ENCODE measurements around the gene TAAR1.

TAAR1 gene

GRCh38 chr6:132666118-132666517 is 7.1 kb upstream of the TAAR1 start:
- Histone ChIP-seq H4K20me1 (ENCODE audit: insufficient read depth, low read length) (no peaks in the 10 kb centered on the region), H3K4me3 (ENCODE audit: low read depth, low read length, poor library complexity, severe bottlenecking) (no peak overlapping the region), H3K9ac (ENCODE audit: low read length) (no peak overlapping the region), H3K27ac (ENCODE audit: low read depth, low read length, poor library complexity, severe bottlenecking) (no peak overlapping the region), H3K79me2 (ENCODE audit: insufficient read depth, low read length) (no peaks in the 10 kb centered on the region), H3K4me2 (ENCODE audit: low read length) (no peak overlapping the region), H3K27me3 (ENCODE audit: insufficient read depth, low read length) (no peaks in the 10 kb centered on the region), H3K4me1 (ENCODE audit: insufficient read depth, low read length, severe bottlenecking) (peaks cover 3% of the 10 kb centered on the region), H3F3A (ENCODE audit: insufficient read depth, low read length) (no peaks in the 10 kb centered on the region), H3K36me3 (ENCODE audit: insufficient read depth, low read length) (no peaks in the 10 kb centered on the region), H3K9me3 (ENCODE audit: low read length) (no peaks in the 10 kb centered on the region), H3K9me2 (ENCODE audit: low read depth, low read length) (no peaks in the 10 kb centered on the region), H2AFZ (ENCODE audit: low read length) (no peak overlapping the region)
- TF ChIP-seq CTCF (IDR thresholded peaks at IDR 0.05; ENCODE audit: low read length): no peak
- TF ChIP-seq EZH2 (IDR thresholded peaks at IDR 0.05; ENCODE audit: borderline replicate concordance, low read length): no peak

GRCh38 chr6:132664309-132665034 is 5.5 kb upstream of the TAAR1 start:
- no peaks in the 10 kb centered on the region for H3K4me1 ChIP-seq (ENCODE audit: insufficient read depth, low read length, severe bottlenecking)
- no peak overlapping the region for H2AFZ ChIP-seq (ENCODE audit: low read length)
- H3K4me2 ChIP-seq (ENCODE audit: low read length): no peak overlapping the region
- TF ChIP-seq CTCF (IDR thresholded peaks at IDR 0.05; ENCODE audit: low read length) (no peak), EZH2 (IDR thresholded peaks at IDR 0.05; ENCODE audit: borderline replicate concordance, low read length) (no peak)
- H3K9ac ChIP-seq (ENCODE audit: low read length): no peak overlapping the region
- no peaks in the 10 kb centered on the region for H3K9me3 ChIP-seq (ENCODE audit: low read length)
- no peaks in the 10 kb centered on the region for H3K27me3 ChIP-seq (ENCODE audit: insufficient read depth, low read length)
- H4K20me1 ChIP-seq (ENCODE audit: insufficient read depth, low read length): no peaks in the 10 kb centered on the region
- no peaks in the 10 kb centered on the region for H3F3A ChIP-seq (ENCODE audit: insufficient read depth, low read length)
- H3K9me2 ChIP-seq (ENCODE audit: low read depth, low read length): no peaks in the 10 kb centered on the region
- H3K27ac ChIP-seq (ENCODE audit: low read depth, low read length, poor library complexity, severe bottlenecking): no peak overlapping the region
- no peak overlapping the region for H3K4me3 ChIP-seq (ENCODE audit: low read depth, low read length, poor library complexity, severe bottlenecking)
- H3K36me3 ChIP-seq (ENCODE audit: insufficient read depth, low read length): no peaks in the 10 kb centered on the region
- no peaks in the 10 kb centered on the region for H3K79me2 ChIP-seq (ENCODE audit: insufficient read depth, low read length)

- Histone ChIP-seq H3F3A (ENCODE audit: insufficient read depth, low read length) (no peaks in the 10 kb centered on the region), H3K9ac (ENCODE audit: low read length) (no peak overlapping the region), H4K20me1 (ENCODE audit: insufficient read depth, low read length) (no peaks in the 10 kb centered on the region), H3K79me2 (ENCODE audit: insufficient read depth, low read length) (no peaks in the 10 kb centered on the region), H3K36me3 (ENCODE audit: insufficient read depth, low read length) (no peaks in the 10 kb centered on the region), H3K4me2 (ENCODE audit: low read length) (no peak overlapping the region), H2AFZ (ENCODE audit: low read length) (no peak overlapping the region), H3K27ac (ENCODE audit: low read depth, low read length, poor library complexity, severe bottlenecking) (no peak overlapping the region), H3K9me2 (ENCODE audit: low read depth, low read length) (no peaks in the 10 kb centered on the region), H3K4me1 (ENCODE audit: insufficient read depth, low read length, severe bottlenecking) (no peaks in the 10 kb centered on the region), H3K27me3 (ENCODE audit: insufficient read depth, low read length) (no peaks in the 10 kb centered on the region), H3K9me3 (ENCODE audit: low read length) (no peaks in the 10 kb centered on the region), H3K4me3 (ENCODE audit: low read depth, low read length, poor library complexity, severe bottlenecking) (no peak overlapping the region)
- no peak for TF ChIP-seq CTCF (IDR thresholded peaks at IDR 0.05; ENCODE audit: low read length)
- TF ChIP-seq EZH2 (IDR thresholded peaks at IDR 0.05; ENCODE audit: borderline replicate concordance, low read length): no peak
These were observed 4.7 kb upstream of the TAAR1 start for GRCh38 chr6:132663661-132664060.

Measured in OCI-LY1 (cell line).